GM19328 (cell line): Measurements from ENCODE around the gene NFATC3.
"Not testable (repeated sequence)": the region's sequence is repeated elsewhere in the genome, so short reads cannot be mapped to it uniquely, and the experiment has no call there.

ENCODE experiments used
- ATAC-seq: cut with Tn5 transposase; IDR thresholded peaks from one replicate; pipeline ENCODE4 v1.9.1; 2021; ENCODE audit warnings: mild to moderate bottlenecking, moderate library complexity; ENCODE audit not compliant: unreplicated experiment

The NFATC3 gene

DNA sequence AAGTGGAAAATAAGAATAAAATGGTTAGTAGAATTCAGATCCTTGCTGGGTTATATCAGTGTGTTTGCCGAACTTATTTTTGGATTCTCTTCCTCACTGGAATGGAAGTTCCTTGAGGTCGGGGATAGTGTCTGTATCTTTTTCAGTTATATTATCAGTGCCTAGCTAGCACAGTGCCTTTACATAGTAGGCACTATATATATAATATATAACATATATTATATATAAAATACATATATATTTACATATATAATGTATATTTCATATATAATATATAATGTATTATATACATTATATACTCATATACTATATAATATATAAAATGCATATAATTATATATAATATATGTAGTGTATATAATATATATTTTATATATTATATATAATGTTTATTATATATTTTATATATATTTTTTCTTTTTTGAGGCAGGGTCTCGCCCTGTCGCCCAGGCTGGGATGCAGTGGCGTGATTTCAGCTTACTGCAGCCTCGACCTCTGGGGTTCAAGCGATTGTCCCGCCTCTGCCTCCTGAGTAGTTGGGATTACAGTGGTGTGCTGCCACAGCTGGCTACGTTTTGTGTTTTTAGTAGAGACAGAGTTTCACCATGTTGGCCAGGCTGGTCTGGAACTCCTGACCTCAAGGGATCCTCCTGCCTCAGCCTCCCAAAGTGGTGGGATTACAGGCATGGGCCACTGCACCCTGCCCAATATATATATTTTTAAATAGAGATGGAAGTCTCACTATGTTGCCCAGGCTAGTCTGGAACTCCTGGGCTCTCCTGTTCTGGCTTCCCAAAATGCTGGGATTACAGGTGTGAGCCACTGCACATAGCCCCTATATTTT lies 3.2 kb downstream of the NFATC3 start:
- no peak for ATAC-seq

DNA sequence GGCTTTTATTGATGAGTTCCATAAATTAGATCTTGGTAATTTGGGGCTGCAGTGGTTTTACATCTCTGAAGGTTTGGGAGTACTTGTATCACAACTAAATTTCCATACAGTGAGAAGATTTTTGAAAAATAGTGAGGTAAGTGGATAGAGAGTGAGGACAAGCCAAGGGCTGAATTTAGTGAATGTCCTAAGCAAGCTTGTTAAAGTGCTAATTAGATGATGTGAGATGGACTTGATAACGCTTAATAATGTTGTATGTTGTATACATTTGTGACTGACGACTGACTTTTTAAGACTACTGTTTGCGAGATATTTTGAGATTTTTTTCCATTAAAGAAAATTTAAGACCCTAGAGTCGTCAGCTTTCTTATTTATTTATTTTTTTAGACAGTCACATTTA lies 3.9 kb downstream of the NFATC3 start:
- no peak for ATAC-seq

DNA sequence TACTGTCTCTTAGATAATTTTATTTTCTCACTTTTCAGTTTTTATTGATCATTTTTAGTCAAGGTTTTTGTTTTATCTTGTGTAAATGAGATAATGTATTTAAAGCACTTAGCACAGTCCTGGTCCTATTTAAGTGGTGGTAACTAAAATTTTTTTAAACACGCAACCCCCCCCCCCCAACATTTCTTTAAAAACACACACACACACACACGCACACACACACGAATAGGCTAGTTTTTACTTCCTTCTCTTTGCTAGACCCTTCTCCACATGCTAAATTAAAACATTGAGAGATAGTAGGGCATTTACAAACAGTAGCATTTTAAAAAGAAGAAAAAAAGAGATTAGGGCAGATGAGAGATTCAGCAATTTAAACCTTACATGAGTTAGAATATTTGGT lies 5.0 kb downstream of the NFATC3 start:
- ATAC-seq, result no peak

DNA sequence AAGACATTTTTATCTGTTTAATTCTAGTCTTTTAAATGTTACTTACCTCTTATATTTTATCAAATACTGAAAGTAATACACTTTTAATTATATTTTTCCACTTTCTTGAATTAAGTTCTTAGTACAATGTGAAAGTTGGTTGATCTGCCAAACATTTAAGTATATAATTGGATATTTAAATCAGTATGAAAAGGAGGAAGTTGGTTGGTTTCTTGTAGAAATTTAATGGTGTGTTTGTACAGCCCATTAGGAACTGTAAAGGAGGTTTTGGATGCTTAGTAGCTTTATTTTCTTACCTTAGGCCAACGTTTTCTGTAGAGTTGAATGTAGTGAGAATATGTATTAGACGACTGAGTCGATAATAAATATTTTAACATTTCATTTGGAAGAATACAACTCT lies 5.4 kb downstream of the NFATC3 start:
- no peak for ATAC-seq

DNA sequence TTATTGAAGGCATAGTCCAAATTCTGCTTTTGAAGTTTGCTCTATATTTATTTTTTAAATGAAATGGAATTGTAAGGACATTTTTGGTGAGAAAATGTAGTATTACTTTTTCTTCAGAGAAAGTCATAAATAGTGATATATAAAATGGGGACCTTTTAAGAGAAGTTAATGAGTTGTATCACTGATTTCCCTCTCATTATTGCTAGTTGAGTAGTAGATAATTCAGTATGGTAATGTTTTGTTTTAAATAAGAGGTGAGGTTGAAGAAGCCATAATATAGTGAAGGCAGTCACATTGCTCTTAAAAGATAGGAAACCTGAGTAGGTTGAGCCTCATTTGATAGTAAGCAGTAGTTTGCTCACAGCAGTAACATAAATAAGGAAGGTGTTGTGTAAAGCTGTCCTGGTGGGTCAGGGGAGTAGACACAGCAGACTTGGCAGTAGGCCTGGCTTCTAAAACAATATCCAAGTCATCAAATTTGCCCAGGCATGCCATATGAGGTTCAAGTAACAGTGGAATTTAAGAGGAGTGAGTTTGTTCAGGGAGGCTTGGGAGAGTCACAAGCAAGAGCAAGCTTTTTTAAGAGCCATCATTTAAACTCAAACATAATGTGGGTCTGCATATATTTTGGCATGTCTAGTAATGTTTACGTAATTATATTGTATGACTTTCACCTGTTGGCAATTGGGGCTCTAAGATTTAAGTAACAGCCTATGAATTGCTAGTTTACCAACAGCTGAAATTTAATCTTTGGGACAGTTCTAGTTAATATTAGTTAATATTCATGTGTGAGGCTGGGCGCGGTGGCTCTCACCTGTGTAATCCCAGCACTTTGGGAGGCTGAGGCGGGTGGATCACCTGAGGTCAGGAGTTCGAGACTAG lies 6.5 kb downstream of the NFATC3 start:
- no peak for ATAC-seq

DNA sequence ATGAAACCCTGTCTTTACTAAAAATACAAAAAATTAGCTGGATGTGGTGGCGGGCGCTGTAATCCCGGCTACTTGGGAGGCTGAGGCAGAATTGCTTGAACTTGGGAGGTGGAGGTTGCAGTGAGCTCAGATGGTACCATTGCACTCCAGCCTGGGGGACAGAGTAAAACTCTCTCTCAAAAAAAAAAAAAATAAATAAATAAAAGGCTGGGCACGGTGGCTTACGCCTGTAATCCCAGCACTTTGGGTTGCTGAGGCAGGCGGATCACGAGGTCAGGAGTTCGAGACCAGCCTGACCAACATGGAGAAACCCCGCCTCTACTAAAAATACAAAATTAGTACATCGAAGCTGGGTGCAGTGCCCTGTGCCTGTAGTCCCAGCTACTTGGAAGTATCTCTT lies 7.1 kb downstream of the NFATC3 start:
- not testable (repeated sequence) for ATAC-seq

DNA sequence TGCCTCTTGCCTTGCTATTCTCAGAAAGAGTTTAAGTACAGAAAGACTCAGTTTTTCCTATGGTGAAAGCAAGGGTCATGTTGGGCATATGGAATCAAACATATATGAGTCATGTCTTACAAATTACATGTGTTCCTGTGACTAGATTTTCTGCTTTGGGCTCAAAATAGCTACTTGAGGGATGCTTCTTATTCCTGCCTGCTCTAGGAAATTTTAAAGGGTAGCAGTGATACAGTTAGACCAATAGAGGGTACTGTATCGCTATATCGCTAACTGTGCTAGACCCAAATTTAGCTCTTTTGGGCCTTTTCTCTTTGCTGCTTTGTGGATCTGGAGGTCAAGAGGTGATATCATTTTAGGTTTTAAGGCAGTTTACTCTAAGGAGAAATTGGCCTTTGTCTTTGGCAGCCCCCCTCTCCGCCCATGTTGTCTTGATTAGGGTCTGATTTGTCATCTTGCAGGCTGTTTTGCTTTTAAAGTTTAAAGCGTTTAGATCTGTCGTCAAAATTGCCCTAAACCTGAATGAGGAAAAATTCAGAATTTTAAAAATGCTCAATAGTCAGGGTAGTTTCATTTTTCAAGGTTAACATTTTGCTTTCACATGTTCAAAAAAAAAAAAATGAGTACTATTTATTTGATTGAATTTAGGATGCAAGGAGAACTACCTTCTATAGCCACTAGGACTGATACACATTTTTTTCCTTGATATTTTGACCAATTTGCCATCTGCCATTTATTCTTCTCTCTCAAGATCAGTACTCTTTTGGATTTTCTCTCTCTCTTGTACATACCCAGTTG lies 8.8 kb downstream of the NFATC3 start:
- ATAC-seq, result no peak

DNA sequence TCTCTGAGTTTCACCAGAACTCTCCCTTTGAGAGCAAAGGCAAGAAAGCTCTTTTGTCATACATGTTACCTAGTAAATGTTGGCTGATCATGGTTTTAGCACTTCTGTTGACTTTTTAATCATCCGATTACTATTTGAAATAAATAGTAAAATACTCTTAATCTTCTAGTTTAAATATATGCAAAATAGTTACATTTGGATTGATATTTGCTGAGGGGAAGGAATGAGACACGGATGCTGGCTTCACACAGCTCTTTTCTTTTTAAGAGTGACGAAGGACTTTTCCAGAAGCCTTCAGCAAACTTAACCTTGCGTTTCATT lies 9.4 kb downstream of the NFATC3 start:
- ATAC-seq, result no peak

DNA sequence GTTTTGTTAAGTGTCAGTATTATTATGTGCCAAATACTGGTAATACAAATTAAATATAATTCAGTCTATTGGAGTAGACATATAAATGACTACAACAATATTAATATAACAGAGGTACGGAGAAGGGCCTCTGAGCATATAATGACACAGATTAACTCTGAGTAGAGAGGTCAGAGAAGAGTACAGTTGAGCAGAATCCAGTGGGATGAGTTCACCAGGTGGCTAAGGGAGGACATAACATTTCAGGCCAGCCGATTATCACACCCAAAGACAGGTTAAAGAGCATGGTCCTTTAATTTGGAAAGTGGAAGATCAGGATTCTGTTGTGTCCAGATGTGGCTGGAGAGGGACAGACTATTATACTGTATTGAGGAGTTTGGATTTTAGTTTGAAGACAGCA lies 11.3 kb downstream of the NFATC3 start:
- ATAC-seq, result no peak

DNA sequence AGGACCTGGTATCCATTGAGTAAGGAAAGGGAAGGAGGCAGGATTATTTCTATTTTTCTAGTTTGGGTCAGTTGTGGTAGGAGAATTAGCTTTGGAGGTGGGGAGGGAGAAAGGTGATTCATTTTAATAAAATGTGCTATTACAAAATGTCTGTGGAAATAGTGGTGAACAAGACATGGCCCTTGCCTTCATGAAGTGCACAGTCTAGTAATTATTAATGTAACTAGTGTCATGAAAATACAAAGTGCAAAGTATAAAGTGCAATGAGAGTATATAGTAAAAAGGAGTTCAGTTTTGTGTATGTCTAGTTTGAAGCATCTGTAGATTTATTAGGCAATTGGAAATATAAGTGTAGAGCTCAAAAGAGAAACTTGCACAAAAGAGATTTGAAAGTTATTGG lies 11.9 kb downstream of the NFATC3 start:
- no peak for ATAC-seq

DNA sequence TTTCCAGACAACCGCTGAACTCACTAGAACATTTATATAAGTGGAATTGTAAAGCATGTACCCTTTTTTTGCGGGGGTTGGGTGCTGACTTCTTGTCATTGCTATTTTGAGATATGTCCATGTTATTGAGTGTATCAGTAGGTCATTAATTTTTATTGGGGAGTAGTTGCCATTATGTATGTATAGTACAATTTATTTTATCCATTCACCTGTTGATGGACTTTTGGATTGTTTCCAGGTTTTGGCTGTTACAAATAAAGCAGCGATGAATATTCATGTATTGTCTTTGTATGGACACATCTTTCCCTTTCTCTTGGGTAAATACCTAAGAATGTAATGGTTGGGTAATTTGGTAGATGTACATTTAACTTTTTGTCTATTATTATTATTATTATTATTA lies 12.7 kb downstream of the NFATC3 start:
- ATAC-seq, result no peak

DNA sequence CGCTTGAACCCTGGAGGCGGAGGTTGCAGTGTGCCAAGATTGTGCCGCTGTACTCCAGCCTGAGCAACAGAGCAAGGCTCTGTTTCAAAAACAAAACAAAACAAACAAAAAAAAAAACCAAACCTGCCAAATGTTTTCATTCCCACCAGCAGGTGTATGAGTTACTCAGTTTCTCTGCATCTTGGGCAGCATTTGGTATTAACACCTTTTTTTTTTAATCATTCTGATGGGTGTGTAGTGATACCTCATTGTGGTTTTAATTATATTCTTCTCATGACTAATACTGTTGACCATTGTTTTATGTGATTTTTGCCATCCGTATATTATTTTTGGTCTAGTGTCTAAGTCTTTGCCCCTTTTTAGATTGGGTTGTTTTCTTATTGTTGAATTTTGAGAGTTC lies 15.3 kb downstream of the NFATC3 start:
- ATAC-seq, result no peak

DNA sequence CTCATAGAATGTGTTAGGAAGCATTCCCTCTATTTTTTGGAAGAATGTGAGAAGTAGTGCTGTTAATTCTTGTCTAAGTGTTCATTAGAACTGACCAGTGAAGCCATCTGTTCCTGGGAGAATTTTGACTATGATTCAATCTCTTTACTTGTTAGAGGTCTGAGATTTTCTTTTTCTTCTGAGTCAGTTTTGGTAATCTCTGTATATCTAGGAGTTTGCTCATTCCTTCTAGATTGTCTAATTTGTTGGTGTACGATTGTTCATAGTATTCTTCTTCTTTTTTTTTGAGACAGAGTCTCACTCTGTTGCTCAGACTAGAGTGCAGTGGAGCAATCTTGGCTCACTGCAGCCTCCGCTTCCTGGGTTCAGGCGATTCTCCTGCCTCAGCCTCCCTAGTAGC lies 20.4 kb downstream of the NFATC3 start:
- ATAC-seq, result no peak

DNA sequence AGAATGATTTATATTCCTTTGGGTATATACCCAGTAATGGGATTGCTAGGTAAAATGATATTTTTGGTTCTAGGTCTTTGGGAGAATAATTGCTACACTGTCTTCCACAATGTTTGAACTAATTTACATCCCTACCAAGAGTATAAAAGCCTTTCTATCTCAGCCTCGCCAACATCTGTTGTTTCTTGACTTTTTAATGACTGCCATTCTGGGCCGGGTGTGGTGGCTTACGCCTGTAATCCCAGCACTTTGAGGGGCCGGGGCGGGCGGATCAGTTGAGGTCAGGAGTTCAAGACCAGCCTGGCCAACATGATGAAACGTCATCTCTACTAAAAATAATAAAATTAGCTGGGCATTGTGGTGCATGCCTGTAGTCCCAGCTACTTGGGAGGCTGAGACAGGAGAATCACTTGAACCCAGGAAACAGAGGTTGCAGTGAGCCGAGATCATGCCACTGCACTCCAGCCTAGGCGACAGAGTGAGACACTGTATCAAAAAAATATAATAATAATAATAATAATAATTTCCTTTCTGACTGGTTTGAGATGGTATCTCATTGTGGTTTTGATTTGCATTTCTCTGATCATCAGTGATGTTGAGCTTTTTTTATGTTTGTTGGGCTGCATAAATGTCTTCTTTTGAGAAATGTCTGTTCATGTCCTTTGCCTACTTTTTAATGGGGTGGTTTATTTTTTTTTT lies 22.2 kb downstream of the NFATC3 start:
- ATAC-seq, result not testable (repeated sequence)

DNA sequence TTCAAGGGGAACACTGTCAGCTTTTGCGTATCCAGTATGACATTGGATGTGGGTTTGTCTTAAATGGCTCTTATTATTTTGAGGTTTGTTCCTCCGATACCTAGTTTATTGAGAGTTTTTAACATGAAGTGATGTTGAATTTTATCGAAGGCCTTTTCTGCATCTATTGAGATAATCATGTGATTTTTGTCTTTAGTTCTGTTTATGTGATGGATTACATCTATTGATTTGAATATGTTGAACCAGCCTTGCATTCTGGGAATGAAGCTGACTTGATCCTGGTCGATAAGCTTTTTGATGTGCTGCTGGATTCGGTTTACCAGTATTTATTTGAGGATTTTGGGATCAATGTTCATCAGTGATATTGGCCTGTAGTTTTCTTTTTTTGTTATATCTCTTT lies 24.0 kb downstream of the NFATC3 start:
- not testable (repeated sequence) for ATAC-seq

DNA sequence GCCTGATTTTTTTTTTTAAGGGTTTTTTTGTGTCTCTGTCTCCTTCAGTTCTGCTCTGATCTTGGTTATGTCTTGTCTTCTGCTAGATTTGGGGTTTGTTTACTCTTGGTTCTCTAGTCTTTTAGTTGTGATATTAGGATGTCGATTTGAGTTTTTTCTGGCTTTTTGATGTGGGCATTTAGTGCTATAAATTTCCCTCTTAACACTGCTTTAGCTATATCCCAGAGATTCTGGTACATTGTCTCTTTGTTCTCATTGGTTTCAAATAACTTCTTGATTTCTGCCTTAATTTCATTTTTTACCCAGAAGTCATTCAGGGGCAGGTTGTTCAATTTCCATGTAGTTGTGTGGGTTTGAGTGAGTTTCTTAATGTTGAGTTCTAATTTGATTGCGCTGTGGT lies 25.4 kb downstream of the NFATC3 start:
- not testable (repeated sequence) for ATAC-seq

DNA sequence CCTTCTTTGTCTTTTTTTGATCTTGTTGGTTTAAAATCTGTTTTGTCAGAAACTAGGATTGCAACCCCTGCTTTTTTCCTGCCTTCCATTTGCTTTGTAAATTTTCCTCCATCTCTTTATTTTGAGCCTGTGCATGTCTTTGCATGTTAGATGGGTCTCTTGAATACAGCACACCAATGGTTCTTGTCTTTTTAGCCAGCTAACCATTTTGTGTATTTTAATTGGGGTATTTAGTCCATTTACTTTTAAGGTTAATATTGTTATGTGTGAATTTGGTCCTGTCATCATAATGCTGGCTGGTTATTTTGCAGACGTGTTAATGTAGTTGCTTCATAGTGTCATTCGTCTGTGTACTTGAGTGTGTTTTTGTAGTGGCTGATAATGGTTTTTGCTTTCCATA lies 26.2 kb downstream of the NFATC3 start:
- ATAC-seq, result no peak

DNA sequence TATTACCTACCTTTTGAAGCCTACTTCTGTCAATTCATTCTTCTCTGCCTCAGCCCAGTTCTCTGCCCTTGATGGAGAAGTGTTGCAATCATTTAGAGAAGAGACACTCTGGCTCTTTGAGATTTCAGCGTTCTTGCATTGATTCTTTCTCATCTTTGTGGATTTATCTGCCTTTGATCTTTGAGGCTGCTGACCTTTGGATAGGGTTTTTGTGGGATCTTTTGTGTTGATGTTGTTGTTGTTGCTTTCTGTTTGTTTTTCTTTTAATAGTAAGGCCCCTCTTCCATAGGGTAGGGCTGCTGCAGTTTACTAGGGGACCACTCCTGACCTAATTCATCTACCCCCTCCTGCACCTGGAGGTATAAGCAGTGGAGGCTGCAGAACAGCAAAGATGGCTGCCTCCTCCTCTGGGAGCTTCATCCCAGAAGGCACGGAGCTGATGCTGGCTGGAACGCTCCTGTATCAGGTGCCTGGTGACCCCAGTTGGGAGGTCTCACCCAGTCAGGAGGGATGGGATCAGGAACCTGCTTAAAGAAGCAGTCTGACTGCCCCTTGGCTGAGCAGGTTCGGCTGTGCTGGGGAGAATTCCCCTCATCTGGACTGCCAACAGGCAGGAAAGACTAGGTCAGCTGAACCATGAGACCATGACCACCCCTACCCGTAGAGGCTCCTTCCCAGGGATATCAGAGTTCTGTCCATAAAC lies 28.0 kb downstream of the NFATC3 start:
- ATAC-seq, result no peak

DNA sequence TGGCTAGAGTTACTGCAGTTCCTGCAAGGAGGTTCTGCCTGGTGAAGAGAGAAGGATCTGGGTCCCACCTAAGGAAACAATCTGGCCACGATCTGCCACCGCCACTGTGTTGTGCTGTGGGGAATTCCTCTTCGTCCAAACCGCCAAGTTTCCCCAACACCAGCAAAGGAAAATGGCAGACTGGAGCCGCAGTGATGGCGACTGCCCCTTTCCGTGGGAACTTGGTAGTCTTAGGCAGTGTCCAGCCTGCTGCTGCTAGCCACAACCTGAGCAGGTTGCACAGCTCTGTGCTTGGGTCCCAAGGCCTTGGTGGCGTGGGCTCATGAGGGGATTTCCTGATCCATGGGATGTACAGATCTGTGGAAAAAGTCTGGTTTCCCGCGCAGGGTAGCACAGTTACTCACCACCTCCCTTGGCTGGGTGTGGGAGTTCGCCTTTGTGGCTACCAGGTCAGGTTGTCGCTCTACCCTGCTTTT lies 28.6 kb downstream of the NFATC3 start:
- ATAC-seq, result no peak

DNA sequence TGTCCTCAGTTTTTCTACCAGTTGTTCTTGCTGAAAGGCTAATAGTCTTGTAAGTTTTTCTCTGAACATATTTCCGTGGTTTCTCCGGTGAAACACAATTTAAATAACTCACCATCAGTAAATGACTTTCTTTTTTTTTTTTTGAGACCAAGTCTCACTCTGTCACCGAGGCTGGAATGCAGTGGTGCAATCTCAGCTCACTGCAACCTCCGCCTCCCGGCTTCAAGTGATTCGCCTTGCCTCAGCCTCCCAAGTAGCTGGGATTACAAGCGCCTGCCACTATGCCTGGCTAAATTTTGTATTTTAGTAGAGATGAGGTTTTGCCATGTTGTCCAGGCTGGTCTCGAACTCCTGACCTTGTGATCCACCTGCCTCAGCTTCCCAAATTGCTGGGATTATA lies 29.8 kb downstream of the NFATC3 start:
- ATAC-seq, result not testable (repeated sequence)
